Lower leg skin (tissue), 3 donors: ENCODE data around the gene LENG1.

Experiments
- POLR2A ChIP-seq, 2 donors: fragments of 450-650 bp; IDR thresholded peaks; one replicate each; pipeline ENCODE4 v1.6.1; 2016 to 2017; ENCODE audit warnings: antibody characterized with exemption in 2 of 2, mild to moderate bottlenecking in 1 of 2, moderate library complexity in 1 of 2
- TF ChIP-seq, protein P1 (sequence below), 3 donors: fragments of 450-650 bp; IDR thresholded peaks; one replicate each; pipeline ENCODE4 v1.5.1; 2016; ENCODE audit warnings: antibody characterized with exemption in 3 of 3, mild to moderate bottlenecking in 3 of 3, moderate library complexity in 2 of 3

DNA sequence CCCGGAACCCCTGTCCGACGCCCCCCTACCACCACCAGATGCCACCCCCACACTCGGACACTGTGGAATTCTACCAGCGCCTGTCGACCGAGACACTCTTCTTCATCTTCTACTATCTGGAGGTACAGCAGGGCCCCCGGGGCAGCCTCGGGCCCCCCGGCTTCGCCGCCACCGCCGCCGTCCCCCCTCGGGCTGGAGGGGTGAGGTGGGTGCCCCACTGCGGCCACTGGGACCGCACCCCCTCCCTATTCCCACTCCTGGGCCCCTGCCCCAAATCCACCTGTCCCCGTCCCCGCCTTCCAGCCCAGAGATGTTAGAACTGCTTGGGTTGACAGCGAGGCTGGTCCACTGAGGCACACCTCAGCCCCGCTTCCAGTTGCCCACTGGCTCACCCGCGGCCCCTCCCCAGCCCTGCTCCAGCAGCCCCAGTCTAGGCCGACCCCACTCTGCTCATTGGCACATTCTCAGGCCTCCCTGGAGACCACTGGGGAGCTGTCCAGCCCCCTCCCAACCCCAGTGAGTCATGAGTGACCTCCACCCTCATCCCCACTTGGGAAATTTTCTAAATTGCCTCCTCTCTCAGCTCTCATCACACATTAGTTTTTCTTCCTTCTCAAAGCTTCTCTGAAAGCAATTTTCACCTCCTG lies 6.5 kb downstream of the LENG1 start:
- TF ChIP-seq, protein P1, sequence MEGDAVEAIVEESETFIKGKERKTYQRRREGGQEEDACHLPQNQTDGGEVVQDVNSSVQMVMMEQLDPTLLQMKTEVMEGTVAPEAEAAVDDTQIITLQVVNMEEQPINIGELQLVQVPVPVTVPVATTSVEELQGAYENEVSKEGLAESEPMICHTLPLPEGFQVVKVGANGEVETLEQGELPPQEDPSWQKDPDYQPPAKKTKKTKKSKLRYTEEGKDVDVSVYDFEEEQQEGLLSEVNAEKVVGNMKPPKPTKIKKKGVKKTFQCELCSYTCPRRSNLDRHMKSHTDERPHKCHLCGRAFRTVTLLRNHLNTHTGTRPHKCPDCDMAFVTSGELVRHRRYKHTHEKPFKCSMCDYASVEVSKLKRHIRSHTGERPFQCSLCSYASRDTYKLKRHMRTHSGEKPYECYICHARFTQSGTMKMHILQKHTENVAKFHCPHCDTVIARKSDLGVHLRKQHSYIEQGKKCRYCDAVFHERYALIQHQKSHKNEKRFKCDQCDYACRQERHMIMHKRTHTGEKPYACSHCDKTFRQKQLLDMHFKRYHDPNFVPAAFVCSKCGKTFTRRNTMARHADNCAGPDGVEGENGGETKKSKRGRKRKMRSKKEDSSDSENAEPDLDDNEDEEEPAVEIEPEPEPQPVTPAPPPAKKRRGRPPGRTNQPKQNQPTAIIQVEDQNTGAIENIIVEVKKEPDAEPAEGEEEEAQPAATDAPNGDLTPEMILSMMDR (IDR thresholded peaks at IDR 0.05): no peak
- TF ChIP-seq POLR2A (IDR thresholded peaks at IDR 0.05): no peak
